UCSD-AML1 (cell line): ENCODE results near the gene APBB2.
"Not testable (repeated sequence)": the region's sequence is repeated elsewhere in the genome, so short reads cannot be mapped to it uniquely, and the experiment has no call there.

ENCODE experiments used
- DNase-seq: peaks from one replicate; lab custom pipeline; 2025; ENCODE audit not compliant: unreplicated experiment; lab: John Stamatoyannopoulos, UW

APBB2 gene

GRCh38 chr4:41069838-41070237 is 144.5 kb downstream of the APBB2 start:
- no peak for DNase-seq

GRCh38 chr4:41069257-41069656 is 145.1 kb downstream of the APBB2 start:
- no peak for DNase-seq

DNA sequence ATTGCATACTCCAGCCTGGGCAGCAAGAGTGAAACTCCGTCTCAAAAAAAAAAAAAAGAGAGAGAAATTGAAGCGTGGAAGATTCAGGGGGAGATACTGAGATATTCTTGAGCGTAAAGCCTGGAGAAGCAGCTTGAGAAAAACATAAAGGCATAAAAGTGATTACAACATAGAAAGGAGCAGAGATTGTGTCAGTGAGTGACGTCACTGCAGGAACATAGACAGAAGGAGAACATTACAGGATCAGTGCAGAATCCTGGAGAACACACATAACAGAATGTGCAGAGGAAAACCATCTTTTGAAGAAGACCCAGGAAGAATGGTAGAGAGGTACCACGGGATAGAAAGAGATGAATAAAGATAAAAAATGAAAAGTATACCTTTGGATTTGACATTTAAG is 147.0 kb downstream of the APBB2 start:
- DNase-seq, result no peak

GRCh38 chr4:41066049-41066448 is 148.3 kb downstream of the APBB2 start:
- no peak for DNase-seq

- no peak for DNase-seq
Observed at GRCh38 chr4:41065434-41066006, 148.8 kb downstream of the APBB2 start.

GRCh38 chr4:41064953-41065352 is 149.4 kb downstream of the APBB2 start:
- DNase-seq, result no peak

- DNase-seq, result no peak
Observed at GRCh38 chr4:41061482-41062185, 152.7 kb downstream of the APBB2 start.

DNA sequence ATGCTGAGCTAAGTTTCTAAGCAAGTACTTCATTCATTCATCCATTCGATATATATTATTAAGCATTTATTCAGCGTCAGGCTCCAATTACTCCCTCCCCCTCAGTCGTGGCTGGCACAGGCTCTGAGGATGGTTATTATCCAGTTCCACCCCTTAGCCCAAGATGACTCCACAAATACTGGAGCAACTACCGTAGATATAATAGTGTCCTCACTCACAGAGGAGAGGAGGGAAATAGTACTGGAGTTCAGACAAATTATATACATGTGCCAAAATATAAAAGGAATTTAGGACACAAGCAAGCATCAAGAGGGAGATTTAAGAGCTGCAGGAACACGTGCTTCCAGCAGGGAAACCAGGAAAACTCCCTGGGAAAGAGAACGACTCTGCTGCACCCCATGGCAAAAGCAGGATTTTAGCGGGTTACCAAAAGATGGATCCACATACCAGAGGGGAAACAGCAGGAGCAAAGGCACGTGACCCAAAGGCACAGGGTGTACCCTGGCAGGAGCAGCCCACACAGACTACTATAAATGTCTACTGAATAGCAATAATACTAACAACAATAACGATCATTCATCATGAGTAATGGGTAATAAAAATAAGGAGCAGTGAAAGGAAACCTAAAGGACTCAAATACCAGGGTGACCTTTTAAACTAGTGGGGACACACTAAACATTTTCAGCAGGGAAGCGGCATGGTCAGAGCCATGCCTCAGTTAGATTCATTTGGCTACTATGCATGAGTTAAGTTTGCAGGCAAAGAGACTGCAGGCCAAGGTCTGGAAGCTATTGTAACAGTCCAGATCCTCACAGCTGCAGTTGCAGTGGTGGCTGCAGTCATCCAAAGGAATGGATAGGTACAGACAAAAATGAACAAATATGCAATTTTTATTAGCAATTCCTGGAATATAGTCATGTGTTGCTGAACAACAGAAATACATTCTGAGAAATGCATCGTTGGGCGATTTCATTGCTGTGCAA is 153.7 kb downstream of the APBB2 start:
- no peak for DNase-seq

GRCh38 chr4:41059411-41059810 is 154.9 kb downstream of the APBB2 start:
- not testable (repeated sequence) for DNase-seq

DNA sequence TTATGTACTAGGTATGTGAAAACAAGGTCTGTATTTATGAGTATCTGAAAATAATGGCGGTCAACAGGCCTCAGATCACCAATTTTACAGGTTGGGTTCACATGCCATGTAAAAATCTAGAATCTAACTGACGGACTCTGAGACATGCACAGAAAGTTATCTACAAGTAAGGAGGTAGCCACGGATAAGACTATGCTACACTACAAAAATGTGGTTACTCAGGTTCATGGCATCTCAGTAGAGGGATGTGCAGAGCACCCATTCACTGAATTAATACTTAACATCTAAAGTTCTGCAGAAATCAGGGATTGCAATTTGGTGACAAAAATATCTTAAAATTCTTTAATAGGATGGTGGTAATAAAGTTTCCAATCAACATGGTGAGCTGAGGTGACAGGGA is 155.9 kb downstream of the APBB2 start:
- no peak for DNase-seq

DNA sequence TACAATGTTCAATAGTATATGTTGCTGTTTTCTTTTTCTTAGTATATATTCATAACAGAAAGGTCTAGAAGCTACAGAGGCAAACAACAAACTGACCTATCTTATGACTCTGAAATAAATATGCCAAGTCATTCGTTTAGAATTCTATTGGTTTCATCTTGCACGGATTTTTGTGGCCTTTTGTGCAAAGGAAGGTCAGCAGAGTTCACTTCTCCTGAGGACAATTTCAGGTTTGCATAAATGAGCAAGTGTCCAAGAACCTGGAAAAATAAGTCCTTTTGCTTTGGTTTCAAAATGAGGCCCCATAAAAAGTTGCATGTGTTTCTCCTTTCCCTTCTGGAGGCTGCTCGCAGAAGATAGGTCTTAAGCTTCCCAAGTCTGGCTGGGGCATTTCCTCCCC is 156.9 kb downstream of the APBB2 start:
- DNase-seq, result no peak

DNA sequence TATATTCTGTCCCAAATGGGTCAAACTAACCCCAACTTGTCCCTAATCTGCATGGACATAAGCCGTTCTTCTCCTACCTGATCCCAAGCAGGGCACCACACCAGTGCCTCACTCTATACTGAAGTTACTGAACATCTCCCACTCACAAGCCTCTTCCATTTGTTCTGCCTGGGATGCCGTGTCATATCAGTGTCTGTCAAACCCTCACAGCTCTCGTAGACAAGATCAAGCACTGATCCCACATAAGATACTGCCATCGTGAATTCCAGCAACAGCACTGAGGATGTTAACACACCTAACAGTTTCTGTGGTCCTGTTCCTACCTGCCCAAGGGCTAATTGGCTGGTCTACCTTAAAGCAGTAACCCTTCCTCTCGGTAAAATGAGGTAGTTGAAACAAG is 162.1 kb downstream of the APBB2 start:
- no peak for DNase-seq

- DNase-seq, result peak; percentile 19
Observed at GRCh38 chr4:41050880-41051775, 163.2 kb downstream of the APBB2 start.

- no peak for DNase-seq
Observed at GRCh38 chr4:41050116-41050515, 164.2 kb downstream of the APBB2 start.

- not testable (repeated sequence) for DNase-seq
Observed at GRCh38 chr4:41049176-41049575, 165.2 kb downstream of the APBB2 start.

- DNase-seq, result no peak
Observed at GRCh38 chr4:41044791-41045190, 169.6 kb downstream of the APBB2 start.

DNA sequence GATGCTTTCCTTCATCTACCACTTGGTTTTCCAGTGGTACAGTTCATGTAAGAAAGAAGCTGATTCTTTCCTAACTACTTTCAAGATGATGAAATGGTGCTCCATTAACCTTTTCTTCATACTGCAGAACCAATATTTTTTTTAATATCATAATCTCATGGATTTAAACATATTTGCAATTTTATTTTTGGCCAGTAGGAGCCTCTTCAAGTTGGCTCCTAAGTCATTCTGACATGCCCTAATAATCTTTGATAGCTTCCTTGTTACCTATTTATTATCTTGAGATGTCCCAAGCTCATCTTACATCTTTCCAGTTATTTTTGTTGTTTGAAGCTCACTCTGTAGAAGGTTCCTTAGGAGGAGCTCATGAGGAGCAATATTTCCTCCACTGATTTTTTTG is 170.2 kb downstream of the APBB2 start:
- no peak for DNase-seq

GRCh38 chr4:41043465-41043864 is 170.9 kb downstream of the APBB2 start:
- no peak for DNase-seq

DNA sequence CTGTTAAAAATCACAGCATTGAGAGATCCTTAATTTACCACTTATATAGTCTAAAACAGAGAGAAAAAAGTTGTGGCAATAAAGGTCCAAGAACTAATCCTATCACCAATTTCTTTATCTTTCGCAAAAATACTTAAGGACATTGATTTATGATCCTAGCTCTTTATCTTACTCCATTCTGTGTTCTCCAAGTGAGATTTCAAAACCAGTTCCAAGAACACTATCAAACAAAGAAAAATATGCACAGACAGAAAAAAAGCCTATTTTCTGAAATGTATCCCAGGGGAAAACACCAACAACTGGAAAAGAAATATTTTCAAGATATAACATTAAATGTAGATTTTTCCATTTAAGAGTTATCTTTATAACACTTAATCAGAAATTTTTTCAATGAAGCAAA is 172.8 kb downstream of the APBB2 start:
- DNase-seq, result no peak

GRCh38 chr4:41039317-41039716 is 175.0 kb downstream of the APBB2 start:
- DNase-seq, result no peak

- no peak for DNase-seq
Observed at GRCh38 chr4:41038304-41038703, 176.0 kb downstream of the APBB2 start.
